T-cell (primary cell): ENCODE data around the gene TTC1. TPM values are rescaled to one million over a fixed set of nuclear protein-coding genes. Genes with fewer than 3 reads are reported as not detected.

Experiments used
- ATAC-seq, 4 experiments: fragments of 200-7000 bp in 3 of 4; fragments of 150-1000 bp in 1 of 4; cut with Tn5 transposase; replicated peaks in 1 of 4; 1 replicate in 3 of 4; 2 replicates in 1 of 4; pipeline ENCODE4 v1.10.0; 2021; ENCODE audit warnings: moderate library complexity in 3 of 4, mild to moderate bottlenecking in 2 of 4, moderate number of reproducible peaks in 1 of 4
- CTCF ChIA-PET, 2 donors: fragments of 300-600 bp; sonication (Branson Sonifier 250); formaldehyde crosslinking; loops; one replicate each; lab custom pipeline; 2022; ENCODE audit warnings: antibody characterized with exemption in 2 of 2; lab: Charles Lee
- POLR2A ChIA-PET, 2 donors: fragments of 300-600 bp; sonication (Branson Sonifier 250); formaldehyde crosslinking; loops; one replicate each; lab custom pipeline; 2022; ENCODE audit warnings: antibody characterized with exemption in 2 of 2; lab: Charles Lee
- DNase-seq, 35 experiments: peaks; one replicate each; pipeline versions ENCODE4 v3.0.0 to v3.0.0-alpha.2; 2013 to 2023
- H3K27ac ChIP-seq: one replicate; pipeline ENCODE4 v1.5.1; 2013; ENCODE audit warnings: low read length
- H3K27me3 ChIP-seq, 2 experiments: replicated peaks in 1 of 2; 1 replicate in 1 of 2; 2 replicates in 1 of 2; pipeline versions ENCODE4 v1.6.1 to v1.7.0; 2013; ENCODE audit warnings: low read length in 1 of 2, mixed read lengths in 1 of 2; ENCODE audit not compliant: control insufficient read depth in 2 of 2, insufficient read depth in 2 of 2; ENCODE audit errors: extremely low read depth in 1 of 2
- H3K36me3 ChIP-seq, 2 donors: 1 replicate in 1 of 2; 2 replicates in 1 of 2; pipeline versions ENCODE4 v1.6.1 to v1.7.0; 2013; ENCODE audit warnings: low read length in 1 of 2; ENCODE audit not compliant: control insufficient read depth in 2 of 2, insufficient read depth in 1 of 2; ENCODE audit errors: extremely low read depth in 1 of 2
- H3K4me1 ChIP-seq, 2 experiments: 1 replicate in 1 of 2; 2 replicates in 1 of 2; pipeline versions ENCODE4 v1.6.1 to v1.7.0; 2013; ENCODE audit warnings: low read length in 2 of 2, mixed read lengths in 1 of 2; ENCODE audit not compliant: insufficient read depth in 2 of 2, control insufficient read depth in 1 of 2; ENCODE audit errors: extremely low read depth in 1 of 2
- H3K4me3 ChIP-seq, 2 donors: 1 replicate in 1 of 2; 2 replicates in 1 of 2; pipeline versions ENCODE4 v1.5.1 to v1.7.0; 2013; ENCODE audit warnings: mild to moderate bottlenecking in 2 of 2, low read length in 1 of 2, moderate library complexity in 1 of 2; ENCODE audit not compliant: control insufficient read depth in 1 of 2; ENCODE audit errors: extremely low read depth in 1 of 2
- H3K9me3 ChIP-seq: 2 replicates; pipeline ENCODE4 v1.7.0; 2013
- H3K27ac Mint-ChIP-seq, 2 donors: one replicate each; pipeline ENCODE4 v1.8.0; 2020 to 2021; ENCODE audit warnings: mild to moderate bottlenecking in 2 of 2, mixed read lengths in 2 of 2
- H3K27me3 Mint-ChIP-seq, 2 donors: one replicate each; pipeline ENCODE4 v1.8.0; 2021 to 2022; ENCODE audit warnings: mixed read lengths in 2 of 2
- H3K36me3 Mint-ChIP-seq: one replicate; pipeline ENCODE4 v1.8.0; 2021; ENCODE audit warnings: mixed read lengths
- H3K4me1 Mint-ChIP-seq, 3 donors: one replicate each; pipeline ENCODE4 v1.8.0; 2020 to 2022; ENCODE audit warnings: mixed read lengths in 3 of 3, mild to moderate bottlenecking in 1 of 3
- H3K4me3 Mint-ChIP-seq, 3 donors: one replicate each; pipeline ENCODE4 v1.8.0; 2020 to 2022; ENCODE audit warnings: mild to moderate bottlenecking in 3 of 3, mixed read lengths in 3 of 3, moderate library complexity in 3 of 3
- H3K9me3 Mint-ChIP-seq, 3 donors: one replicate each; pipeline ENCODE4 v1.8.0; 2020 to 2022; ENCODE audit warnings: mixed read lengths in 3 of 3
- WGBS: methylation state at CpG from one replicate; pipeline ENCODE4 v1.1.5; 2013; ENCODE audit warnings: missing lambda C conversion rate; ENCODE audit not compliant: insufficient coverage; 5-methylcytosine and 5-hydroxymethylcytosine counted together
- total RNA-seq, 35 experiments: library from RNA in 6 of 35; stranded (reverse) in 6 of 35; fragments of 120-200 nt in 1 of 35; gene quantifications; one replicate each; pipeline versions ENCODE4 v1.2.1 to v1.2.4 and lab custom pipeline; 2013 to 2026

TTC1 gene
- total RNA-seq, 5 donors from 2014 or later (not counting 1 experiment from before 2014, with no cell fraction given): 25.4 to 43.6 (median 37.3) TPM

- CTCF ChIA-PET: interaction anchor here in 1 of 2 donors (0.5 kb wide), 1 partner anchor 20 kb away, joined by 13 read pairs; no protein-coding TSS in a partner anchor
- H3K27ac Mint-ChIP-seq: no peak overlapping the region
- H3K4me3 ChIP-seq: no peak overlapping the region
- H3K27me3 Mint-ChIP-seq: no peaks in the 10 kb centered on the region
- H3K27ac ChIP-seq: no peak overlapping the region
- DNase-seq (no peak), ATAC-seq (no peak)
- no peaks in the 10 kb centered on the region for H3K9me3 ChIP-seq
- H3K36me3 ChIP-seq: peaks cover 6 to 80% of the 10 kb centered on the region in 2 donors
- H3K4me3 Mint-ChIP-seq: no peak overlapping the region
- no peaks in the 10 kb centered on the region for H3K27me3 ChIP-seq
- POLR2A ChIA-PET: interaction anchor here in 1 of 2 donors (0.6 kb wide), 1 partner anchor 21 kb away, joined by 8 read pairs; no protein-coding TSS in a partner anchor
- no peaks in the 10 kb centered on the region for H3K4me1 ChIP-seq
- no CpG with 5 or more reads among the region's 1 CpG for WGBS
- no peaks in the 10 kb centered on the region for H3K9me3 Mint-ChIP-seq
- H3K36me3 Mint-ChIP-seq: peaks cover 66% of the 10 kb centered on the region
- no peaks in the 10 kb centered on the region for H3K4me1 Mint-ChIP-seq
Measured at GRCh38 chr5:160054047-160054446, 45.1 kb downstream of the TTC1 start.

GRCh38 chr5:160054831-160055230, 45.9 kb downstream of the TTC1 start:
- Histone ChIP-seq H3K36me3 (peaks cover 4 to 80% of the 10 kb centered on the region in 2 donors), H3K4me1 (no peaks in the 10 kb centered on the region), H3K4me3 (no peak overlapping the region), H3K27ac (no peak overlapping the region), H3K9me3 (no peaks in the 10 kb centered on the region), H3K27me3 (no peaks in the 10 kb centered on the region)
- POLR2A ChIA-PET: interaction anchor here in 1 of 2 donors (0.6 kb wide), 1 partner anchor 21 kb away, joined by 8 read pairs; no protein-coding TSS in a partner anchor
- no peak overlapping the region for H3K4me3 Mint-ChIP-seq
- no peaks in the 10 kb centered on the region for H3K9me3 Mint-ChIP-seq
- CTCF ChIA-PET: no interaction called here
- no peak for ATAC-seq
- no peak overlapping the region for H3K27ac Mint-ChIP-seq
- H3K4me1 Mint-ChIP-seq: no peaks in the 10 kb centered on the region
- WGBS: no CpG with 5 or more reads among the region's 2 CpGs
- peaks cover 58% of the 10 kb centered on the region for H3K36me3 Mint-ChIP-seq
- no peak for DNase-seq
- H3K27me3 Mint-ChIP-seq: no peaks in the 10 kb centered on the region

- H3K36me3 Mint-ChIP-seq: peaks cover 52% of the 10 kb centered on the region
- Histone ChIP-seq H3K4me1 (no peaks in the 10 kb centered on the region), H3K27me3 (no peaks in the 10 kb centered on the region), H3K36me3 (peaks cover 0 to 84% of the 10 kb centered on the region in 2 donors), H3K4me3 (no peak overlapping the region), H3K9me3 (no peaks in the 10 kb centered on the region), H3K27ac (no peak overlapping the region)
- no peak for DNase-seq
- H3K4me3 Mint-ChIP-seq: no peak overlapping the region
- POLR2A ChIA-PET: interaction anchor here in 1 of 2 donors (0.7 kb wide), 1 partner anchor 365 kb away, joined by 3 read pairs; no protein-coding TSS in a partner anchor
- H3K27ac Mint-ChIP-seq: no peak overlapping the region
- no peaks in the 10 kb centered on the region for H3K27me3 Mint-ChIP-seq
- WGBS: 67% methylated on average over 1 of the region's 4 CpGs
- ATAC-seq: no peak
- CTCF ChIA-PET: interaction anchor here in 1 of 2 donors (0.7 kb wide), 1 partner anchor 100 kb away, joined by 3 read pairs; no protein-coding TSS in a partner anchor
- H3K4me1 Mint-ChIP-seq: no peaks in the 10 kb centered on the region
- no peaks in the 10 kb centered on the region for H3K9me3 Mint-ChIP-seq
Measured at GRCh38 chr5:160057256-160057655, 48.3 kb downstream of the TTC1 start.

- Histone ChIP-seq H3K27ac (no peak overlapping the region), H3K36me3 (peaks cover 11 to 70% of the 10 kb centered on the region in 2 donors), H3K4me3 (no peak overlapping the region), H3K9me3 (no peaks in the 10 kb centered on the region), H3K4me1 (no peaks in the 10 kb centered on the region), H3K27me3 (no peaks in the 10 kb centered on the region)
- ChIA-PET CTCF (no interaction called here), POLR2A (interaction anchor here in 1 of 2 donors (0.5 kb wide), 1 partner anchor 36 kb away, joined by 3 read pairs; no protein-coding TSS in a partner anchor)
- Mint-ChIP-seq H3K4me1 (no peaks in the 10 kb centered on the region), H3K36me3 (peaks cover 39% of the 10 kb centered on the region), H3K27ac (no peak overlapping the region), H3K4me3 (no peak overlapping the region), H3K9me3 (no peaks in the 10 kb centered on the region), H3K27me3 (no peaks in the 10 kb centered on the region)
- WGBS: 100% methylated on average over 2 of the region's 4 CpGs
- no peak for ATAC-seq
- no peak for DNase-seq
Measured at GRCh38 chr5:160060001-160060400, 51.1 kb downstream of the TTC1 start.

GRCh38 chr5:160061770-160062169, 52.8 kb downstream of the TTC1 start:
- Mint-ChIP-seq H3K36me3 (peaks cover 32% of the 10 kb centered on the region), H3K27ac (no peak overlapping the region), H3K4me3 (no peak overlapping the region), H3K9me3 (no peaks in the 10 kb centered on the region), H3K4me1 (no peaks in the 10 kb centered on the region), H3K27me3 (no peaks in the 10 kb centered on the region)
- no peak overlapping the region for H3K27ac ChIP-seq
- H3K27me3 ChIP-seq: no peaks in the 10 kb centered on the region
- DNase-seq: no peak
- peaks cover 13 to 67% of the 10 kb centered on the region in 2 donors for H3K36me3 ChIP-seq
- ChIA-PET POLR2A (no interaction called here), CTCF (no interaction called here)
- no peak overlapping the region for H3K4me3 ChIP-seq
- no peaks in the 10 kb centered on the region for H3K4me1 ChIP-seq
- H3K9me3 ChIP-seq: no peaks in the 10 kb centered on the region
- no peak for ATAC-seq
- WGBS: no CpG with 5 or more reads among the region's 3 CpGs

GRCh38 chr5:160064417-160064810, 55.5 kb downstream of the TTC1 start:
- Mint-ChIP-seq H3K4me3 (no peak overlapping the region), H3K4me1 (no peaks in the 10 kb centered on the region), H3K27ac (no peak overlapping the region), H3K9me3 (no peaks in the 10 kb centered on the region), H3K36me3 (peaks cover 29% of the 10 kb centered on the region), H3K27me3 (no peaks in the 10 kb centered on the region)
- Histone ChIP-seq H3K36me3 (peaks cover 13 to 56% of the 10 kb centered on the region in 2 donors), H3K4me3 (no peak overlapping the region), H3K27ac (no peak overlapping the region), H3K27me3 (no peaks in the 10 kb centered on the region), H3K9me3 (no peaks in the 10 kb centered on the region), H3K4me1 (no peaks in the 10 kb centered on the region)
- 100% methylated on average over 1 of the region's 1 CpG for WGBS
- ATAC-seq: no peak
- POLR2A ChIA-PET: no interaction called here
- CTCF ChIA-PET: interaction anchor here in 1 of 2 donors (0.6 kb wide), 1 partner anchor 926 kb away, joined by 6 read pairs; no protein-coding TSS in a partner anchor
- DNase-seq: no peak
